DND-41 (cell line): ENCODE data around the gene GIGYF1.

Experiments
- ATAC-seq: fragments of 200-7000 bp; cut with Tn5 transposase; 3 replicates; pipeline ENCODE4 v1.9.1; 2021; ENCODE audit warnings: low read depth; ENCODE audit not compliant: insufficient read depth
- DNase-seq: peaks from one replicate; pipeline ENCODE4 v3.0.0-alpha.2; 2020
- H2AFZ ChIP-seq: 2 replicates; pipeline ENCODE4 v1.6.0; 2012; ENCODE audit warnings: low read depth, low read length
- H3K27ac ChIP-seq: 2 replicates; pipeline ENCODE4 v1.5.1; 2012; ENCODE audit warnings: low read length, inconsistent platforms
- H3K27me3 ChIP-seq: fragments of 200-600 bp; sonication (generic); 2 replicates; pipeline ENCODE4 v1.6.0; 2012; ENCODE audit warnings: low read length, mild to moderate bottlenecking, inconsistent platforms; ENCODE audit not compliant: insufficient read depth, poor library complexity
- H3K36me3 ChIP-seq: 2 replicates; pipeline ENCODE4 v1.5.1; 2012; ENCODE audit warnings: low read length, inconsistent platforms; ENCODE audit not compliant: insufficient read depth
- H3K4me1 ChIP-seq: 2 replicates; pipeline ENCODE4 v1.5.1; 2012; ENCODE audit warnings: mild to moderate bottlenecking, low read length; ENCODE audit not compliant: insufficient read depth
- H3K4me2 ChIP-seq: 2 replicates; pipeline ENCODE4 v1.6.0; 2012; ENCODE audit warnings: mild to moderate bottlenecking, moderate library complexity, low read length, inconsistent platforms; ENCODE audit not compliant: insufficient read depth
- H3K4me3 ChIP-seq, 2 experiments: fragments of 200-600 bp in 1 of 2; shearing (Covaris generic) in 1 of 2; 2 replicates each; pipeline ENCODE4 v1.5.1; 2012 to 2016; ENCODE audit warnings: inconsistent platforms in 2 of 2, low read length in 2 of 2, mild to moderate bottlenecking in 2 of 2, low read depth in 1 of 2, moderate library complexity in 1 of 2
- H3K79me2 ChIP-seq: 2 replicates; pipeline ENCODE4 v1.6.0; 2012; ENCODE audit warnings: low read length, inconsistent platforms; ENCODE audit not compliant: insufficient read depth
- H3K9ac ChIP-seq: 2 replicates; pipeline ENCODE4 v1.6.0; 2012; ENCODE audit warnings: low read depth, mild to moderate bottlenecking, inconsistent platforms, low read length, moderate library complexity
- H3K9me3 ChIP-seq: 2 replicates; pipeline ENCODE4 v1.5.1; 2012; ENCODE audit warnings: low read length, moderate library complexity, mild to moderate bottlenecking, inconsistent platforms; ENCODE audit not compliant: insufficient read depth, severe bottlenecking
- H4K20me1 ChIP-seq: 2 replicates; pipeline ENCODE4 v1.6.0; 2012; ENCODE audit warnings: low read length; ENCODE audit not compliant: insufficient read depth
- CTCF ChIP-seq: IDR thresholded peaks from 2 replicates; pipeline ENCODE4 v1.5.1; 2012; ENCODE audit warnings: borderline replicate concordance, low read length, moderate library complexity, mild to moderate bottlenecking; ENCODE audit not compliant: poor library complexity, severe bottlenecking; ENCODE audit errors: extremely low read depth
- EZH2 ChIP-seq: IDR thresholded peaks from 3 replicates; pipeline ENCODE4 v1.6.1; 2012; ENCODE audit warnings: borderline replicate concordance, low read depth, mild to moderate bottlenecking, moderate library complexity, low read length, inconsistent platforms; ENCODE audit not compliant: severe bottlenecking

Gene GIGYF1

GRCh38 chr7:100721505-100721812 lies 27.4 kb upstream of the GIGYF1 start:
- Histone ChIP-seq H3K9ac (no peak overlapping the region), H3K4me2 (no peak overlapping the region), H2AFZ (no peak overlapping the region), H3K79me2 (no peaks in the 10 kb centered on the region), H3K4me1 (peaks cover 3% of the 10 kb centered on the region), H3K4me3 (no peak overlapping the region), H3K36me3 (no peaks in the 10 kb centered on the region), H3K27me3 (peaks cover 24% of the 10 kb centered on the region), H3K9me3 (peaks cover 12% of the 10 kb centered on the region), H4K20me1 (no peaks in the 10 kb centered on the region), H3K27ac (no peak overlapping the region)
- TF ChIP-seq CTCF = no peak
- ATAC-seq (no peak), DNase-seq (no peak)

GRCh38 chr7:100720671-100721504 lies 26.8 kb upstream of the GIGYF1 start:
- Histone ChIP-seq H3K79me2 (no peaks in the 10 kb centered on the region), H3K36me3 (no peaks in the 10 kb centered on the region), H3K27me3 (peaks cover 24% of the 10 kb centered on the region), H4K20me1 (no peaks in the 10 kb centered on the region), H3K4me3 (no peak overlapping the region), H3K9ac (no peak overlapping the region), H3K9me3 (peaks cover 12% of the 10 kb centered on the region), H3K4me2 (no peak overlapping the region), H2AFZ (no peak overlapping the region), H3K4me1 (peaks cover 3% of the 10 kb centered on the region), H3K27ac (no peak overlapping the region)
- no peak for DNase-seq
- no peak for ATAC-seq
- TF ChIP-seq CTCF (no peak), EZH2 (no peak)

GRCh38 chr7:100720279-100720670 lies 26.2 kb upstream of the GIGYF1 start, which contains the start of gene EPO:
EPO (plus strand) TSS chr7:100720468; CDS start chr7:100720981, 513 bp downstream.
- Histone ChIP-seq H3K27ac (no peak within 1 kb of the TSS), H2AFZ (no peak within 1 kb of the TSS), H3K9ac (no peak within 1 kb of the TSS), H3K4me2 (no peak within 1 kb of the TSS), H3K4me1 (peaks cover 3% of the 10 kb centered on the region), H3K27me3 (peaks cover 24% of the 10 kb centered on the region), H3K9me3 (peaks cover 12% of the 10 kb centered on the region), H4K20me1 (no peaks in the 10 kb centered on the region), H3K79me2 (no peaks in the 10 kb centered on the region), H3K36me3 (no peaks in the 10 kb centered on the region), H3K4me3 (no peak within 1 kb of the TSS)
- ATAC-seq = no peak
- TF ChIP-seq EZH2 (no peak), CTCF (no peak)
- DNase-seq = no peak
